Adrenal gland (tissue), 12 donors: ENCODE measurements around the gene LSMEM2. TPM values are rescaled to one million over a fixed set of nuclear protein-coding genes. Genes with fewer than 3 reads are reported as not detected.
A peak's percentile ranks its signal among the peaks of the same experiment; 100 is the strongest.

Experiments used
- DNase-seq, 7 donors: peaks; one replicate each; pipeline ENCODE4 v3.0.0-alpha.2; 2019 to 2020
- H3K27ac ChIP-seq, 5 donors: fragments of 200-600 bp; sonication (generic) in 4 of 5; 1 replicate in 3 of 5; 2 replicates in 2 of 5; pipeline versions ENCODE4 v1.5.1 to v1.8.0; 2016 to 2020; ENCODE audit warnings: mild to moderate bottlenecking in 1 of 5
- H3K27me3 ChIP-seq: fragments of 200-600 bp; 2 replicates; pipeline ENCODE4 v1.8.0; 2021
- H3K36me3 ChIP-seq, 2 donors: fragments of 200-600 bp; replicated peaks in 1 of 2; 1 replicate in 1 of 2; 2 replicates in 1 of 2; pipeline versions ENCODE4 v1.5.1 to v1.8.0; 2018 to 2022
- H3K4me1 ChIP-seq, 2 donors: fragments of 200-600 bp; replicated peaks in 1 of 2; 1 replicate in 1 of 2; 2 replicates in 1 of 2; pipeline versions ENCODE4 v1.5.1 to v1.8.0; 2018 to 2021
- H3K4me3 ChIP-seq, 4 donors: fragments of 200-600 bp; sonication (generic) in 3 of 4; one replicate each; pipeline ENCODE4 v1.5.1; 2016 to 2018
- H3K9me3 ChIP-seq, 3 donors: fragments of 200-600 bp; sonication (generic) in 1 of 3; replicated peaks in 1 of 3; 1 replicate in 2 of 3; 2 replicates in 1 of 3; pipeline versions ENCODE4 v1.5.1 to v1.8.0; 2016 to 2021
- CTCF ChIP-seq, 6 experiments: fragments of 450-650 bp in 4 of 6; fragments of 200-600 bp in 2 of 6; sonication (generic) in 1 of 6; IDR thresholded peaks; 1 replicate in 5 of 6; 2 replicates in 1 of 6; pipeline versions ENCODE4 v1.5.1 to v1.8.0; 2016 to 2021; ENCODE audit warnings: antibody characterized with exemption in 6 of 6, mild to moderate bottlenecking in 2 of 6, moderate library complexity in 1 of 6
- POLR2A ChIP-seq, 2 donors: fragments of 450-650 bp; IDR thresholded peaks; one replicate each; pipeline ENCODE4 v1.6.1; 2017; ENCODE audit warnings: antibody characterized with exemption in 2 of 2, mild to moderate bottlenecking in 2 of 2, moderate library complexity in 1 of 2
- WGBS, 4 donors: extraction: QIAGEN DNeasy Blood & Tissue Kit in 2 of 4; methylation state at CpG; one replicate each; pipeline versions ENCODE4 v1.1.5 to v1.1.7; 2013 to 2017; 5-methylcytosine and 5-hydroxymethylcytosine counted together
- intact Hi-C, 2 donors: fragments of 100-400 bp; cut with DNase I; formaldehyde crosslinking; loops; one replicate each; pipeline versions ENCODE4 v1.14.1 to v1.15.0; 2022 to 2023
- polyA plus RNA-seq, 3 donors: library from polyadenylated mRNA; stranded (reverse); fragments of 200-250 nt in 2 of 3; fragments of 350-450 nt in 1 of 3; fragmentation: Illumina TruSeq in 1 of 3; extraction: RNeasy Lipid Tissue Mini Kit (QIAGEN cat#74804) in 1 of 3; gene quantifications; one replicate each; pipeline ENCODE4 v1.2.3, GENCODE V29; 2013 to 2014
- total RNA-seq, 9 donors: library from RNA; depleted of rRNA in 4 of 9; stranded (reverse); fragments of >200 nt in 4 of 9; fragments of 120-200 nt in 1 of 9; fragmentation: NEBNext Ultra II Directional in 1 of 9; extraction: Animal tissue kit (Norgen Biotek cat#: 25700) in 1 of 9; gene quantifications; one replicate each; pipeline versions ENCODE4 v1.1.0 to v1.2.4, GENCODE V29; 2013 to 2023
- donor health status: healthy with polysubstance abuse.
- donor health status: Bipolar disorder and iron deficiency.
- donor health status: DM: yes; HTN: yes; CAD: no.
- donor health status: DM: no; HTN: no; CAD: no.
- donor health status: DM: no; HTN: no; CAD: no.
- donor health status: DM: yes; HTN: yes; CAD: no.

The LSMEM2 gene
- total and polyA plus RNA-seq, 12 donors = 0.09 to 0.76 (median 0.47) TPM; not detected in 5

- H3K36me3 ChIP-seq = peaks cover 0 to 30% of the 10 kb centered on the region in 2 donors
- WGBS, 4 donors = 87 to 91% (median 88%) methylated on average over 18 to 28 of the region's 28 CpGs
- no peaks in the 10 kb centered on the region for H3K27me3 ChIP-seq
- no peak overlapping the region for H3K27ac ChIP-seq
- no peaks in the 10 kb centered on the region for H3K9me3 ChIP-seq
- intact Hi-C loops = loop anchor here in 1 of 2 donors (5.0 to 10.0 kb wide), 2 partner anchors 46 to 162 kb away; no protein-coding TSS in a partner anchor
- TF ChIP-seq CTCF (IDR thresholded peaks at IDR 0.05) (no peak), POLR2A (IDR thresholded peaks at IDR 0.05) (no peak)
- no peak overlapping the region for H3K4me3 ChIP-seq
- peaks cover 5 to 7% of the 10 kb centered on the region in 2 donors for H3K4me1 ChIP-seq
- DNase-seq = no peak
These were observed 7.7 kb downstream of the LSMEM2 start for GRCh38 chr3:50286322-50287227.

- WGBS, 4 donors = 54 to 86% (median 80%) methylated on average over 1 of the region's 1 CpG
- Histone ChIP-seq H3K36me3 (peaks cover 0 to 30% of the 10 kb centered on the region in 2 donors), H3K27ac (no peak overlapping the region), H3K27me3 (no peaks in the 10 kb centered on the region), H3K4me1 (peaks cover 6 to 9% of the 10 kb centered on the region in 2 donors), H3K4me3 (no peak overlapping the region), H3K9me3 (no peaks in the 10 kb centered on the region)
- DNase-seq = no peak
- intact Hi-C loops = loop anchor here in 1 of 2 donors (5.0 to 10.0 kb wide), 2 partner anchors 45 to 162 kb away; no protein-coding TSS in a partner anchor
- no peak for TF ChIP-seq CTCF (IDR thresholded peaks at IDR 0.05)
- TF ChIP-seq POLR2A (IDR thresholded peaks at IDR 0.05) = no peak
These were observed 8.4 kb downstream of the LSMEM2 start for GRCh38 chr3:50287262-50287661.

GRCh38 chr3:50288387-50289007 is 9.6 kb downstream of the LSMEM2 start:
- H3K36me3 ChIP-seq = peaks cover 0 to 30% of the 10 kb centered on the region in 2 donors
- DNase-seq = peak in 3 of 7 donors; percentile 16 to 52 (median 17)
- TF ChIP-seq CTCF (IDR thresholded peaks at IDR 0.05) (no peak), POLR2A (IDR thresholded peaks at IDR 0.05) (no peak)
- H3K4me1 ChIP-seq = peaks cover 17 to 19% of the 10 kb centered on the region in 2 donors
- no peaks in the 10 kb centered on the region for H3K9me3 ChIP-seq
- WGBS, 4 donors = 92 to 95% (median 94%) methylated on average over 7 to 23 of the region's 23 CpGs
- intact Hi-C loops = loop anchor here in 1 of 2 donors (5.0 to 10.0 kb wide), 2 partner anchors 44 to 164 kb away; no protein-coding TSS in a partner anchor
- no peaks in the 10 kb centered on the region for H3K27me3 ChIP-seq
- no peak overlapping the region for H3K27ac ChIP-seq
- no peak overlapping the region for H3K4me3 ChIP-seq

GRCh38 chr3:50289130-50289529 is 10.2 kb downstream of the LSMEM2 start:
- Histone ChIP-seq H3K36me3 (peaks cover 0 to 30% of the 10 kb centered on the region in 2 donors), H3K27ac (no peak overlapping the region), H3K9me3 (no peaks in the 10 kb centered on the region), H3K4me1 (peaks cover 19 to 21% of the 10 kb centered on the region in 2 donors), H3K4me3 (no peak overlapping the region), H3K27me3 (no peaks in the 10 kb centered on the region)
- intact Hi-C loops = loop anchor here in 1 of 2 donors (5.0 to 10.0 kb wide), 2 partner anchors 43 to 164 kb away; no protein-coding TSS in a partner anchor
- 89 to 95% methylated on average over 6 of the region's 6 CpGs; no CpG with 5 or more reads in 2 of the 4 donors for WGBS, 4 donors
- DNase-seq = peak in 1 of 7 donors; percentile 17
- TF ChIP-seq POLR2A (IDR thresholded peaks at IDR 0.05) (no peak), CTCF (IDR thresholded peaks at IDR 0.05) (no peak)
